ENCODE data around the gene USP9X.
"Not testable (repeated sequence)": the region's sequence is repeated elsewhere in the genome, so short reads cannot be mapped to it uniquely, and the experiment has no call there.

The USP9X gene

GRCh38 chrX:41167888-41168287 is 82.6 kb downstream of the USP9X start:
- TF ChIP-seq ZNF274 (IDR thresholded peaks at IDR 0.05; ENCODE audit: low read depth, low read length), result no peak
- H3K4me3 ChIP-seq (ENCODE audit: low read length), result no peak overlapping the region

DNA sequence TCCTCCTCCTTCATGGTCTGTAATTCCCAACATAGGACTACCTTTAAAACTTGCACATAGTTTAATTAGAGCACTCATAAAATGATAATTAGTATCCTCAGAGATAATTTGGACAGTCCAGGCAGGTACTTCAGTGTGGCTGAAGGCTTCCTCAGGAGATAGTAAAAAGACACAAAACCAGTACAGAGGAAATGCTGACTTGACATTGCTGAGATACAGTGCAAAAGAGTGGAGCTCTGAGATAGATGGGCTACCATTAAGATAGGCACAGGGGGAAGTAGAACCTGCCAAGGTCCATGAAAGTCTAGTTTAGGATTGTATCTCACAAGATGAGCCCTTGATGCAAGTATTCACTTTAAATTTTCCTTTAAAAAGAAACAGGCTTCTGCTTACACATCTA is 91.0 kb downstream of the USP9X start:
- TF ChIP-seq ZNF274 (IDR thresholded peaks at IDR 0.05; ENCODE audit: low read depth, low read length), result no peak
- no peak overlapping the region for H3K4me3 ChIP-seq (ENCODE audit: low read length)

DNA sequence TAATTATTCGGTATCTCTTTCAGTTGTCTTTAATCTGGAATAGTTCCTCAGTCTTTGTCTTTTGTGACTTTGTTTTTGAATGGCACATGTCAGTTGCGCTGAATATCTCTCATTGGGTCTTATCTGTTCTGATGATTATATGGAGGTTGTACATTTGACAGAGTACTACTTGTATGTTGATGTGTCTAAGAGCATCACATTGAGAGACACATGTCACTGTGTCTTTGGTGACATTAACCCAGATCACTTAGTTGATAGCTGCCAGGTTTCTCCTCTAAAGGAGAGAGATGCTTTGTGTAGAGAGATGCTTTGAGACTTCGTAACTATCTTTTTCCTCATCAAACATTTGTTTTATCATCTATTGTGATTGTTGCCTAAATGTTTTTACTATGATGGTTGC is 92.1 kb downstream of the USP9X start:
- no peak overlapping the region for H3K4me3 ChIP-seq (ENCODE audit: low read length)

DNA sequence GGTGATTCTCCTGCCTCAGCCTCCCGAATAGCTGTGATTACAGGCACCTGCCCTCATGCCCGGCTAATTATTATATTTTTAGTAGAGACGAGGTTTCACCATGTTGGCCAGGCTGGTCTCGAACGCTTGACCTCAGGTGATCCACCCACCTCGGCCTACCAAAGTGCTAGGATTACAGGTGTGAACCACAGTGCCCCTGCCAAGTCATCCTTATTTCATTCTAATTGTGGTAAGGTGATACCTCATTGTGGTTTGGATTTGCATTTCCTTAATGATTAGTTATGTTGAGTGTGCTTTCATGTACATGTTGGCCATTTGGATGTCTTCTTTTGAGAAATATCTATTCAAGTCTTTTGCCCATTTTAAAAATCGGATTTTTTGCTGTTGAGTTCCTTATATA is 93.0 kb downstream of the USP9X start:
- no peak overlapping the region for H3K4me3 ChIP-seq (ENCODE audit: low read length)
- TF ChIP-seq ZNF274 (IDR thresholded peaks at IDR 0.05; ENCODE audit: low read depth, low read length), result no peak

More for the DNA sequence above, 92.1 kb downstream of the USP9X start:
- TF ChIP-seq ZNF274 (IDR thresholded peaks at IDR 0.05; ENCODE audit: low read depth, low read length), result no peak

GRCh38 chrX:41180194-41180908 is 95.1 kb downstream of the USP9X start:
- H3K4me3 ChIP-seq (ENCODE audit: low read length), result no peak overlapping the region; the same call in 1 of the 2 replicates
- no peak for TF ChIP-seq ZNF274 (IDR thresholded peaks at IDR 0.05; ENCODE audit: low read depth, low read length)

GRCh38 chrX:41184312-41184711 is 99.1 kb downstream of the USP9X start:
- H3K4me3 ChIP-seq (ENCODE audit: low read length), result peak overlapping the region; percentile 40; the same call in 1 of the 2 replicates
- TF ChIP-seq ZNF274 (IDR thresholded peaks at IDR 0.05; ENCODE audit: low read depth, low read length), result no peak

DNA sequence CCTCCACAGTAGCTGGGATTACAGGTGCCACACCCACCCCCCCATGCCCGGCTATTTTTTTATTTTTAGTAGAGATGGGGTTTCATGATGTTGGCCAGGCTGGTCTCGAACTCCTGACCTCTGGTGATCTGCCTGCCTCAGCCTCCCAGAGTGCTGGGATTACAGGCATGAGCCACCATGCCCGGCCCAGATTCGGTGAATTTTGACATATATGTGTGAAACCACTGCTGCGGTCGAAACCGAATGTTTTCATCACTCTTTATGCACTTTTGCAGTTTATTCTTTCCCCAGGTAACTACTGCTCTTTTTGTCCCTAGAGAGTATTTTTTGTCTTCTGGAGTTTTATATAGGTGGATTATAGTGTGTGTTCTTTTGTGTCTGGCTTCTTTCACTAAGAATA is 101.7 kb downstream of the USP9X start:
- not testable (repeated sequence) for H3K4me3 ChIP-seq (ENCODE audit: low read length)

DNA sequence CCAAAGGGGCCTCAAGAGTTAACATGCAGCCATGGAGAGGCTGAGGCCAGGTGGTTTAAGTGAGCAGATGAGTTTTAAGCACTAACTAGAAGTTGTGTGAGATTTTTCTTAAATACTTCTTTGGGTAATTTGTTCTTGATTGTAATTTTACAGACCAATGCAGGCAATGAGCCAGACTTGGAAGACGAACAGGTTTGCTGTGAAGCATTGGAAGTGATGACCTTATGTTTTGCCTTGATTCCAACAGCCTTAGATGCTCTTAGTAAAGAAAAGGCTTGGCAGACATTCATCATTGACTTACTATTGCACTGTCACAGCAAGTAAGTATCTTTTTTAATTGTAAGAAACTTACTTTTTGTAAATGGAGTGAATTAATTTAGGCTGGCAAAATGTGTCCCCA is 103.9 kb downstream of the USP9X start:
- H3K4me3 ChIP-seq (ENCODE audit: low read length), result no peak overlapping the region
- TF ChIP-seq ZNF274 (IDR thresholded peaks at IDR 0.05; ENCODE audit: low read depth, low read length), result no peak

DNA sequence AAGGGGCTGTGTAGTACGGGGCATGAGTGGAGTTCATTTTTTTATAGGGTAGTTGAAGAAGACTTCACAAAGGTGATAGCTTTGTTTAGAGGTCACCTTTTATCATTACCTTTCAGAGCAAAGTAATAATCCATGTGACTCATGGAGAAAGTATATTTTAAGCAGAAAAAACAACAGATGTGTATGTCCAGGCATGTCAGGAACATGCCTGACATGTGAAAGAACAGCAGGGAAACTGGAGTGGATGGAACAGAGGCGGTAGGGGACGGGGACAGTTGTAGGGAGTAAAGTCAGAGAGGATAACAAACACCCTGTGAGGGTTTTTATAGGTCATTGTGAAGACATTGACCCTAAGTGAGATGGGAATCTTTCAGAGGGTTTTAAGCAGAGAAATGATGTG is 107.6 kb downstream of the USP9X start:
- no peak overlapping the region for H3K4me3 ChIP-seq (ENCODE audit: low read length)
- no peak for TF ChIP-seq ZNF274 (IDR thresholded peaks at IDR 0.05; ENCODE audit: low read depth, low read length)

DNA sequence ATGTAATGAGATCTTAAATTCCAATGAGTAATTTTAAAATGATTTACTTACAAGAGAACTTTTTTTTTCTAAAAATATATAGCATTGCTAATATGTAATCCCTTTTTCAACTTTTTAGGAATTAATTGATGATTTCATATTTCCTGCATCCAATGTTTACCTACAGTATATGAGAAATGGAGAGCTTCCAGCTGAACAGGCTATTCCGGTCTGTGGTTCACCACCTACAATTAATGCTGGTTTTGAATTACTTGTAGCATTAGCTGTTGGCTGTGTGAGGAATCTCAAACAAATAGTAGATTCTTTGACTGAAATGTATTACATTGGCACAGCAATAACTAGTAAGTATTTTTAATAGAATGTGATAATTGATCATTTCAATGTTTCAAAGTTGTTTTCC is 113.2 kb downstream of the USP9X start:
- H3K4me3 ChIP-seq (ENCODE audit: low read length), result no peak overlapping the region
- TF ChIP-seq ZNF274 (IDR thresholded peaks at IDR 0.05; ENCODE audit: low read depth, low read length), result no peak

- no peak overlapping the region for H3K4me3 ChIP-seq (ENCODE audit: low read length)
- TF ChIP-seq ZNF274 (IDR thresholded peaks at IDR 0.05; ENCODE audit: low read depth, low read length), result no peak
These were observed 115.5 kb downstream of the USP9X start for GRCh38 chrX:41200785-41201184.

DNA sequence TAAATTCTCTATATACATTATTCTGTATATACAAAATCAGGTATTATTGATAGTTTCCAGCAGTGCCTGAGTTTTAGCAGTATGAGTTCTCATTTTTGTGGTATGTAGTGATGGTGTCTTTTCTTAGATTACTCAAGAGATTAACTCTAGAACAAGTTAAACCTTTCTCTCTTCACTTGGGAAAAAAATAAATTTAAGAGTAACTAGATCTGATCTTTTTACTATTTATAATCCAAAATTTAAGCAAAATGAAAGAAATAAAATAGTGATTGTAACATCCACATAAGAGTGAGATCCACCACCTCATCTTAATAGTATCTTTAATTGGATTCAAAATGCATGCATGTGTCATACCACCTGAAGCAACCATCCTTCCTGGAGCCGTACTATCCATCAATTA is 124.6 kb downstream of the USP9X start:
- H3K4me3 ChIP-seq (ENCODE audit: low read length), result no peak overlapping the region
- 0 out of 2 replicates have a peak, but pooled peaks have one; percentile 41 for TF ChIP-seq ZNF274 (IDR thresholded peaks at IDR 0.05; ENCODE audit: low read depth, low read length)

- H3K4me3 ChIP-seq (ENCODE audit: low read length), result no peak overlapping the region
- no peak for TF ChIP-seq ZNF274 (IDR thresholded peaks at IDR 0.05; ENCODE audit: low read depth, low read length)
These were observed 139.4 kb downstream of the USP9X start for GRCh38 chrX:41224605-41225004.

DNA sequence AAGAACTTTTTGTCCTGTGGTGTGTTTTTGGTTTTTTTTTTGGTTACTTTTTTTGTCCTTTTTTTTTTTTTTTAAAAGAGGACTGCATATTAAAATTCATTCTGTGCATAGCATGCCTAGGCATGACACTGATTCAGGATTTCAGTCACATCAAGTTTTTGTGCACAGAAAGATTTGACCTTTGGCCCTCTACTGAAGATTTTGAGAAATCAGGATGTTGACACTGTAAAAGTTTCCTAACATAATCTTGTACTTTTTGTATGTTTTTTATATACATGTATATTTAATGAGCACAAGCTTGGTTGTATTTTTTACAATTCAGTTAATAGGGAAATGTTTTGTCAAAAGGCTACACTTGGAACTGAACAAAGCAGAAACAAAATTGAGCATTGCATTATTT is 148.7 kb downstream of the USP9X start:
- H3K4me3 ChIP-seq (ENCODE audit: low read length), result no peak overlapping the region
- no peak for TF ChIP-seq ZNF274 (IDR thresholded peaks at IDR 0.05; ENCODE audit: low read depth, low read length)

GRCh38 chrX:41234471-41234870 is 149.2 kb downstream of the USP9X start:
- not testable (repeated sequence) for H3K4me3 ChIP-seq (ENCODE audit: low read length)

DNA sequence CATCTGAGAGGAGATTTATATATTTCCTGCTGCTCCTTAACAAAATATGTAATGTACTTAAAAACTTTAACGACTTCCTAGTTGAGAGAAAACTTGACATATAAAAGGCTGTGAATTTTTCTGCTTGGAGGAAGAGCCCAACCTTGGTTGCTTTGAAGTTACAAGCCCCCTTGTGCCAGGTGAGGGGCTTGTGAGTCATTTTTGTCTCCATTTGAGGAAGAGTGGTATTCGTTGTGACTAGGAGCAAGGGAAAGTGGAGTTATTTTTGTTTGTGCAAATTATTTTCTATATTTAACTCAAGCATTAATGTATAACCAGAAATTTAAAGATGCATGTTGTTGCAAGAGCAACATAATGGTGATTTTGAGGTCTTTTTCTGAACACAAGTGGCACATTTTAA is 149.7 kb downstream of the USP9X start:
- no peak overlapping the region for H3K4me3 ChIP-seq (ENCODE audit: low read length)
- TF ChIP-seq ZNF274 (IDR thresholded peaks at IDR 0.05; ENCODE audit: low read depth, low read length), result no peak
